ENCODE data around the gene PCDHGA10. TPM values are rescaled to one million over a fixed set of nuclear protein-coding genes. Genes with fewer than 3 reads are reported as not detected.

The PCDHGA10 gene
- total RNA-seq, 1 experiment from 2014 or later: 3.8 TPM

DNA sequence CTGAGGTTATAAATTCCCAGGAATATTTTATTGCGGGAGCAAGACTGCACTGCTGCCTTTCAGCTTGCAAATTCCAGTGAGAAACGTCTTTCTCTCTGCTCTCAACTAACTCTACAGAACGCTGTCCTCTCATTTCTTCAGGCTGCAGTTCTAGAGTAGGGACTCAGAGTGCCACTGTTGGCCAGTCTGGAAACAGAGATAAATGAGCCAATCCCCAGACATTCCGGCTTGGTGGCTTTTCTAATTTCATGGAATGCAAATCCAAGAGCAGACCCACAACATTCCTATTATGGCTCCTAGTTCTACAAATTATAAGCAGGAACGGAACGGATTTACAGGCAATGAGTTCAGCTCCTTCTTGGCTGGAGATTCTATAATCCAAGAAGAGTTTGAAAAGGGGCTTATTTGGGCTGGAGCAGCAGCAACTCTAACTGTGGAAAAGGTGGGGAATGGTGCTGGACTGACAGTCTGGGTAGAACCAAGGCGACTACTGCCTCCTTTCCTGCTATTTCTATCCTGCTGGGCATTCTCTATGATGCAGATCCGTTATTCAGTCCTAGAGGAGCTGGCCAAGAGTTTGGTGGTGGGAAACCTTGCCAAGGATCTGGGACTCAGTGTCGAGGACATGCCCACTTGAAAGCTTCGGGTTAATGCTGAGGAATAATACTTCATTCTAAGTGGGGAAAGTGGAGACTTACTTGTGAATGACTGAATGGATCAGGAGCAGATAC lies 26.8 kb downstream of the PCDHGA10 start:
- intact Hi-C loops (cut with micrococcal nuclease): no loop called here
- BruUV-seq (replicated peaks): no TSS peak
- RAD21 ChIA-PET (ENCODE audit: low non-redundant PET in 1 of 2, low total read pairs in 2 of 2, uncharacterized antibody in 2 of 2, unreplicated experiment in 2 of 2): no interaction called here
- Histone ChIP-seq H3K9ac (ENCODE audit: low read length) (no peak overlapping the region), H3K4me2 (ENCODE audit: low read length) (no peak overlapping the region), H3K9me3 (ENCODE audit: control insufficient read depth in 1 of 2, insufficient read depth in 1 of 2, low read depth in 1 of 2, low read length in 2 of 2) (no peaks in the 10 kb centered on the region), H3K4me3 (replicated peaks in 1 of 2; ENCODE audit: low read depth in 1 of 2, low read length in 2 of 2) (no peak overlapping the region), H4K20me1 (ENCODE audit: insufficient read depth) (no peaks in the 10 kb centered on the region), H3K9me2 (ENCODE audit: insufficient read depth) (no peaks in the 10 kb centered on the region), H3K4me1 (ENCODE audit: control insufficient read depth in 1 of 2, insufficient read depth in 2 of 2, low read length in 2 of 2) (no peaks in the 10 kb centered on the region), H3K27ac (ENCODE audit: low read depth, low read length) (no peak overlapping the region), H3K36me3 (ENCODE audit: control insufficient read depth in 1 of 2, insufficient read depth in 2 of 2, low read length in 2 of 2) (no peaks in the 10 kb centered on the region), H2AFZ (ENCODE audit: low read depth, low read length, poor library complexity, severe bottlenecking) (no peak overlapping the region), H3K27me3 (ENCODE audit: insufficient read depth, low read length) (no peaks in the 10 kb centered on the region), H3K79me2 (ENCODE audit: insufficient read depth, low read length) (no peaks in the 10 kb centered on the region)
- ATAC-seq: no peak
- no peak for DNase-seq (ENCODE audit: low read depth, low spot score)
- CTCF ChIA-PET: interaction anchor here (1.2 kb wide), 1 partner anchor 9 kb away, joined by 3 read pairs; the partner anchor contains the start of gene PCDHGA12
- no peak for TF ChIP-seq TCF7L2 (IDR thresholded peaks at IDR 0.05; ENCODE audit: borderline replicate concordance, extremely low read depth, insufficient read depth, insufficient read length)
- TF ChIP-seq SIN3A (IDR thresholded peaks at IDR 0.05; ENCODE audit: low read depth): no peak
- TF ChIP-seq JUND (IDR thresholded peaks at IDR 0.05): no peak
- POLR2A ChIA-PET: no interaction called here

DNA sequence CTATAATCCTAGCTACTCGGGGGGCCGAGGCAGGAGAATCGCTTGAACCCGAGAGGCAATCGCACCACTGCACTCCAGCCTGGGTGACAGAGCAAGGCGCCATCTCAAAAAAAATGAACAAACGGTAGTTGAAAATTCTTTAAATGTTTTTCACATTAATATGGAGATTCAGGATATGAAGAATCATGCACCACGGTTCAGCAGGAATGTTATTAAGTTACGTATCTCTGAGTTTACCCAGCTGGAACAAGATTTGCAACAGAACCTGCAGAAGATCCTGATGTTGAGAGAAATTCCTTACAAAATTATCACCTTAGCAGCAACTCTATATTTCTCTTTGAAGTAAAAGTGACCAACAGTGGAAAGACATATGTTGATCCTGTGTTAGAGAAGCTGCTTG lies 27.6 kb downstream of the PCDHGA10 start:
- H3K36me3 ChIP-seq (ENCODE audit: control insufficient read depth in 1 of 2, insufficient read depth in 2 of 2, low read length in 2 of 2): no peaks in the 10 kb centered on the region
- ChIA-PET CTCF (no interaction called here), POLR2A (no interaction called here), RAD21 (ENCODE audit: low non-redundant PET in 1 of 2, low total read pairs in 2 of 2, uncharacterized antibody in 2 of 2, unreplicated experiment in 2 of 2) (no interaction called here)
- ATAC-seq: no peak
- H3K79me2 ChIP-seq (ENCODE audit: insufficient read depth, low read length): no peaks in the 10 kb centered on the region
- BruUV-seq (replicated peaks): no TSS peak
- intact Hi-C loops (cut with micrococcal nuclease): no loop called here
- no peaks in the 10 kb centered on the region for H3K9me2 ChIP-seq (ENCODE audit: insufficient read depth)
- no peaks in the 10 kb centered on the region for H3K9me3 ChIP-seq (ENCODE audit: control insufficient read depth in 1 of 2, insufficient read depth in 1 of 2, low read depth in 1 of 2, low read length in 2 of 2)
- no peak overlapping the region for H2AFZ ChIP-seq (ENCODE audit: low read depth, low read length, poor library complexity, severe bottlenecking)
- H3K27ac ChIP-seq (ENCODE audit: low read depth, low read length): no peak overlapping the region
- H3K4me1 ChIP-seq (ENCODE audit: control insufficient read depth in 1 of 2, insufficient read depth in 2 of 2, low read length in 2 of 2): no peaks in the 10 kb centered on the region
- H4K20me1 ChIP-seq (ENCODE audit: insufficient read depth): no peaks in the 10 kb centered on the region
- H3K9ac ChIP-seq (ENCODE audit: low read length): no peak overlapping the region
- H3K4me2 ChIP-seq (ENCODE audit: low read length): no peak overlapping the region
- H3K4me3 ChIP-seq (replicated peaks in 1 of 2; ENCODE audit: low read depth in 1 of 2, low read length in 2 of 2): no peak overlapping the region
- DNase-seq (ENCODE audit: low read depth, low spot score): no peak
- no peaks in the 10 kb centered on the region for H3K27me3 ChIP-seq (ENCODE audit: insufficient read depth, low read length)
- TF ChIP-seq SRF (IDR thresholded peaks at IDR 0.05; ENCODE audit: low read depth) (no peak), TCF7L2 (IDR thresholded peaks at IDR 0.05; ENCODE audit: borderline replicate concordance, extremely low read depth, insufficient read depth, insufficient read length) (no peak), POLR2AphosphoS5 (IDR thresholded peaks at IDR 0.05; ENCODE audit: low read depth, low read length) (no peak), EZH2 (IDR thresholded peaks at IDR 0.05) (no peak), SP1 (IDR thresholded peaks at IDR 0.05; ENCODE audit: low read depth) (no peak), YY1 (IDR thresholded peaks at IDR 0.05; ENCODE audit: extremely low read depth, insufficient replicate concordance, low read depth, low read length) (no peak), EZH2phosphoT487 (IDR thresholded peaks at IDR 0.05; ENCODE audit: borderline replicate concordance) (no peak), RAD21 (IDR thresholded peaks at IDR 0.05; ENCODE audit: low read depth) (no peak), FOSL1 (IDR thresholded peaks at IDR 0.05; ENCODE audit: low read depth) (no peak), POLR2A (IDR thresholded peaks at IDR 0.05; ENCODE audit: borderline replicate concordance, extremely low read depth, insufficient read depth, insufficient read length) (no peak), CBX3 (IDR thresholded peaks at IDR 0.05; ENCODE audit: low read depth) (no peak), JUND (IDR thresholded peaks at IDR 0.05) (no peak)
- TF ChIP-seq, protein P1, sequence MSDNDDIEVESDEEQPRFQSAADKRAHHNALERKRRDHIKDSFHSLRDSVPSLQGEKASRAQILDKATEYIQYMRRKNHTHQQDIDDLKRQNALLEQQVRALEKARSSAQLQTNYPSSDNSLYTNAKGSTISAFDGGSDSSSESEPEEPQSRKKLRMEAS (IDR thresholded peaks at IDR 0.05): no peak
- TF ChIP-seq, protein P2, sequence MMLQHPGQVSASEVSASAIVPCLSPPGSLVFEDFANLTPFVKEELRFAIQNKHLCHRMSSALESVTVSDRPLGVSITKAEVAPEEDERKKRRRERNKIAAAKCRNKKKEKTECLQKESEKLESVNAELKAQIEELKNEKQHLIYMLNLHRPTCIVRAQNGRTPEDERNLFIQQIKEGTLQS (IDR thresholded peaks at IDR 0.05): no peak
- TF ChIP-seq, protein P3, sequence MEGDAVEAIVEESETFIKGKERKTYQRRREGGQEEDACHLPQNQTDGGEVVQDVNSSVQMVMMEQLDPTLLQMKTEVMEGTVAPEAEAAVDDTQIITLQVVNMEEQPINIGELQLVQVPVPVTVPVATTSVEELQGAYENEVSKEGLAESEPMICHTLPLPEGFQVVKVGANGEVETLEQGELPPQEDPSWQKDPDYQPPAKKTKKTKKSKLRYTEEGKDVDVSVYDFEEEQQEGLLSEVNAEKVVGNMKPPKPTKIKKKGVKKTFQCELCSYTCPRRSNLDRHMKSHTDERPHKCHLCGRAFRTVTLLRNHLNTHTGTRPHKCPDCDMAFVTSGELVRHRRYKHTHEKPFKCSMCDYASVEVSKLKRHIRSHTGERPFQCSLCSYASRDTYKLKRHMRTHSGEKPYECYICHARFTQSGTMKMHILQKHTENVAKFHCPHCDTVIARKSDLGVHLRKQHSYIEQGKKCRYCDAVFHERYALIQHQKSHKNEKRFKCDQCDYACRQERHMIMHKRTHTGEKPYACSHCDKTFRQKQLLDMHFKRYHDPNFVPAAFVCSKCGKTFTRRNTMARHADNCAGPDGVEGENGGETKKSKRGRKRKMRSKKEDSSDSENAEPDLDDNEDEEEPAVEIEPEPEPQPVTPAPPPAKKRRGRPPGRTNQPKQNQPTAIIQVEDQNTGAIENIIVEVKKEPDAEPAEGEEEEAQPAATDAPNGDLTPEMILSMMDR (IDR thresholded peaks at IDR 0.05 in 2 of 3, conservative IDR thresholded peaks at IDR 0.05 in 1 of 3; ENCODE audit: borderline replicate concordance in 1 of 3, insufficient read depth in 1 of 3, low read depth in 2 of 3, low read length in 2 of 3): no peak
- TF ChIP-seq, protein P4, sequence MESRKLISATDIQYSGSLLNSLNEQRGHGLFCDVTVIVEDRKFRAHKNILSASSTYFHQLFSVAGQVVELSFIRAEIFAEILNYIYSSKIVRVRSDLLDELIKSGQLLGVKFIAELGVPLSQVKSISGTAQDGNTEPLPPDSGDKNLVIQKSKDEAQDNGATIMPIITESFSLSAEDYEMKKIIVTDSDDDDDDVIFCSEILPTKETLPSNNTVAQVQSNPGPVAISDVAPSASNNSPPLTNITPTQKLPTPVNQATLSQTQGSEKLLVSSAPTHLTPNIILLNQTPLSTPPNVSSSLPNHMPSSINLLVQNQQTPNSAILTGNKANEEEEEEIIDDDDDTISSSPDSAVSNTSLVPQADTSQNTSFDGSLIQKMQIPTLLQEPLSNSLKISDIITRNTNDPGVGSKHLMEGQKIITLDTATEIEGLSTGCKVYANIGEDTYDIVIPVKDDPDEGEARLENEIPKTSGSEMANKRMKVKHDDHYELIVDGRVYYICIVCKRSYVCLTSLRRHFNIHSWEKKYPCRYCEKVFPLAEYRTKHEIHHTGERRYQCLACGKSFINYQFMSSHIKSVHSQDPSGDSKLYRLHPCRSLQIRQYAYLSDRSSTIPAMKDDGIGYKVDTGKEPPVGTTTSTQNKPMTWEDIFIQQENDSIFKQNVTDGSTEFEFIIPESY (IDR thresholded peaks at IDR 0.05; ENCODE audit: extremely low read depth, insufficient replicate concordance, low read length): no peak
